GM18873 (cell line): ENCODE results near the gene TBC1D19.
"Not testable (repeated sequence)": the region's sequence is repeated elsewhere in the genome, so short reads cannot be mapped to it uniquely, and the experiment has no call there.

Source experiments
- ATAC-seq: cut with Tn5 transposase; IDR thresholded peaks from one replicate; pipeline ENCODE4 v1.9.1; 2021; ENCODE audit warnings: mild to moderate bottlenecking, moderate library complexity, moderate number of reproducible peaks; ENCODE audit not compliant: unreplicated experiment, low FRiP score

TBC1D19 gene

GRCh38 chr4:26594778-26595177 is 10.9 kb downstream of the TBC1D19 start:
- ATAC-seq: no peak

- no peak for ATAC-seq
These were observed 13.0 kb downstream of the TBC1D19 start for GRCh38 chr4:26596843-26597242.

GRCh38 chr4:26601204-26601603 is 17.3 kb downstream of the TBC1D19 start:
- ATAC-seq: no peak

- no peak for ATAC-seq
These were observed 23.9 kb downstream of the TBC1D19 start for GRCh38 chr4:26607776-26608175.

GRCh38 chr4:26609391-26609790 is 25.5 kb downstream of the TBC1D19 start:
- ATAC-seq: no peak

- no peak for ATAC-seq
These were observed 26.0 kb downstream of the TBC1D19 start for GRCh38 chr4:26609868-26610267.

- ATAC-seq: no peak
These were observed 27.5 kb downstream of the TBC1D19 start for GRCh38 chr4:26611372-26611771.

GRCh38 chr4:26611885-26612284 is 28.0 kb downstream of the TBC1D19 start:
- no peak for ATAC-seq

GRCh38 chr4:26613237-26613636 is 29.4 kb downstream of the TBC1D19 start:
- no peak for ATAC-seq

GRCh38 chr4:26613735-26614134 is 29.9 kb downstream of the TBC1D19 start:
- ATAC-seq: no peak

GRCh38 chr4:26619784-26620183 is 35.9 kb downstream of the TBC1D19 start:
- ATAC-seq: no peak

GRCh38 chr4:26621366-26621765 is 37.5 kb downstream of the TBC1D19 start:
- no peak for ATAC-seq

GRCh38 chr4:26622913-26623312 is 39.0 kb downstream of the TBC1D19 start:
- ATAC-seq: no peak

- not testable (repeated sequence) for ATAC-seq
These were observed 42.8 kb downstream of the TBC1D19 start for GRCh38 chr4:26626658-26627057.

- no peak for ATAC-seq
These were observed 49.0 kb downstream of the TBC1D19 start for GRCh38 chr4:26632916-26633315.

GRCh38 chr4:26634237-26634636 is 50.4 kb downstream of the TBC1D19 start:
- ATAC-seq: no peak

- ATAC-seq: no peak
These were observed 52.6 kb downstream of the TBC1D19 start for GRCh38 chr4:26636458-26636857.

GRCh38 chr4:26640639-26641038 is 56.8 kb downstream of the TBC1D19 start:
- not testable (repeated sequence) for ATAC-seq

- no peak for ATAC-seq
These were observed 63.8 kb downstream of the TBC1D19 start for GRCh38 chr4:26647523-26648224.

- no peak for ATAC-seq
These were observed 64.4 kb downstream of the TBC1D19 start for GRCh38 chr4:26648260-26648659.

- no peak for ATAC-seq
These were observed 76.4 kb downstream of the TBC1D19 start for GRCh38 chr4:26660261-26660660.

GRCh38 chr4:26663888-26664287 is 80.0 kb downstream of the TBC1D19 start:
- ATAC-seq: no peak
